ENCODE data around the gene KCNJ2.

DNA sequence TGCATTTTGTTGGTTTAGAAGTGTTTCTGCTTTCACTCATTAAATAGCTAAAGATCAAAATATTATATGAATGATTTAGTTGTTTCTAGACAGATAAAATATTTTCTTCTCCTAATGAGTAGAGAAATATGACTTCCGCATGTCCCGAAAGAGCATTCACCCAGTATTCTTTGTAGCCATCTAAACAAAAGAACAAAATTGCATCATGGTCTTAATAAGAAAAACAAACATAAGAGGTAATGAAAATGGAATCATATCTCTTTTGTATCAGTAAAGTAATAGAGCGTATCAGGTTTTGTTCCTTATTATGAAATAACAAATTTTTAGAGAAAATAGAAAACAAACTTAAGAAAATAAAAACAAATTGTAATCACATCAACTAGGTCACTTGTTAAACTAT is 16.1 kb upstream of the KCNJ2 start:
- TF ChIP-seq EP300 (IDR thresholded peaks at IDR 0.05), result no peak
- TF ChIP-seq, protein P1, sequence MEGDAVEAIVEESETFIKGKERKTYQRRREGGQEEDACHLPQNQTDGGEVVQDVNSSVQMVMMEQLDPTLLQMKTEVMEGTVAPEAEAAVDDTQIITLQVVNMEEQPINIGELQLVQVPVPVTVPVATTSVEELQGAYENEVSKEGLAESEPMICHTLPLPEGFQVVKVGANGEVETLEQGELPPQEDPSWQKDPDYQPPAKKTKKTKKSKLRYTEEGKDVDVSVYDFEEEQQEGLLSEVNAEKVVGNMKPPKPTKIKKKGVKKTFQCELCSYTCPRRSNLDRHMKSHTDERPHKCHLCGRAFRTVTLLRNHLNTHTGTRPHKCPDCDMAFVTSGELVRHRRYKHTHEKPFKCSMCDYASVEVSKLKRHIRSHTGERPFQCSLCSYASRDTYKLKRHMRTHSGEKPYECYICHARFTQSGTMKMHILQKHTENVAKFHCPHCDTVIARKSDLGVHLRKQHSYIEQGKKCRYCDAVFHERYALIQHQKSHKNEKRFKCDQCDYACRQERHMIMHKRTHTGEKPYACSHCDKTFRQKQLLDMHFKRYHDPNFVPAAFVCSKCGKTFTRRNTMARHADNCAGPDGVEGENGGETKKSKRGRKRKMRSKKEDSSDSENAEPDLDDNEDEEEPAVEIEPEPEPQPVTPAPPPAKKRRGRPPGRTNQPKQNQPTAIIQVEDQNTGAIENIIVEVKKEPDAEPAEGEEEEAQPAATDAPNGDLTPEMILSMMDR (IDR thresholded peaks at IDR 0.05), result no peak
